GM12874 (cell line): ENCODE measurements around the gene DIP2A.

Experiments
- TF ChIP-seq, protein P1 (sequence below): IDR thresholded peaks from 2 replicates; pipeline ENCODE4 v1.5.1; 2011; ENCODE audit warnings: low read depth, mild to moderate bottlenecking, control low read depth, low read length, moderate library complexity; ENCODE audit not compliant: insufficient read depth

DIP2A gene

GRCh38 chr21:46456750-46457149 lies 1.9 kb upstream of the DIP2A start:
- TF ChIP-seq, protein P1, sequence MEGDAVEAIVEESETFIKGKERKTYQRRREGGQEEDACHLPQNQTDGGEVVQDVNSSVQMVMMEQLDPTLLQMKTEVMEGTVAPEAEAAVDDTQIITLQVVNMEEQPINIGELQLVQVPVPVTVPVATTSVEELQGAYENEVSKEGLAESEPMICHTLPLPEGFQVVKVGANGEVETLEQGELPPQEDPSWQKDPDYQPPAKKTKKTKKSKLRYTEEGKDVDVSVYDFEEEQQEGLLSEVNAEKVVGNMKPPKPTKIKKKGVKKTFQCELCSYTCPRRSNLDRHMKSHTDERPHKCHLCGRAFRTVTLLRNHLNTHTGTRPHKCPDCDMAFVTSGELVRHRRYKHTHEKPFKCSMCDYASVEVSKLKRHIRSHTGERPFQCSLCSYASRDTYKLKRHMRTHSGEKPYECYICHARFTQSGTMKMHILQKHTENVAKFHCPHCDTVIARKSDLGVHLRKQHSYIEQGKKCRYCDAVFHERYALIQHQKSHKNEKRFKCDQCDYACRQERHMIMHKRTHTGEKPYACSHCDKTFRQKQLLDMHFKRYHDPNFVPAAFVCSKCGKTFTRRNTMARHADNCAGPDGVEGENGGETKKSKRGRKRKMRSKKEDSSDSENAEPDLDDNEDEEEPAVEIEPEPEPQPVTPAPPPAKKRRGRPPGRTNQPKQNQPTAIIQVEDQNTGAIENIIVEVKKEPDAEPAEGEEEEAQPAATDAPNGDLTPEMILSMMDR: no peak

DNA sequence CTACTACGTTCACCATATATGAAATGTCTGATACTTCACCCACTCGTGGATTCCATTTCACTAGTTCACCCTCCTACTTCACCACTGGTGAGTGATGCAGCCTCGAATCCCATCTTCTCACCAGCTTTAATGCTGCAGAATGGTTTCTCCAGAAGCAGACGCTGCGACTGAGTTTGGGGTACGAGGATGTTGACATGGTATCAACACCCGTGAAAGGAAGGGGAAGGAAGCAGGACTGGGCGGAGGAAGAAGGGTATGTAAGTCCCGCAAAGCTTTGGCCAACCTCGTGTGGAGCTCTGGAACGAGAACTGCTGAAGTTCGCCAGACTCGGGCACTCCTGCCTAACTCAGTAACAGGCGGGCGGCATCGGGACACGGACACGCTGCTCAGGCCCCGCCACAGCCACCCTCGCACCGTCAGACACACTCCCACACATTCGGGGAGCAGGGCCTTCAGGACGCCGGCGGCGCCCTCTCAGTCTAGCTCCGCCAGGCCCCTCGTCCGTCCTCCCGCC lies 833 bp upstream of the DIP2A start:
- TF ChIP-seq, protein P1: no peak

DNA sequence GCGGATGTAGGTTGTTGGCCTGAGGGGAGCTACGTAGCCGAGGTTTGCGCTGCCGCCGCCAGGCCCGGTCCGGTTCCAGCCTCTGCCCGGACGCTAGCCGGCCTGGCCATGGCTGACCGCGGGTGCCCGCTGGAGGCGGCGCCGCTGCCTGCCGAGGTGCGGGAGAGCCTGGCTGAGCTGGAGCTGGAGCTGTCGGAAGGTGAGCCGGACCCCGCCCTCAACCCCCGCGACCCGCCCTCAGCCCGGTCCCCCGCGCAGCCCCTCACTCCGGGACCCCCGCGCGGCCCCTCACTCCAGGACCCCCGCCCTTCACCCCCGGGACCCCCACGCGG lies 299 bp downstream of the DIP2A start:
- TF ChIP-seq, protein P1: no peak

GRCh38 chr21:46459356-46460112 lies 843 bp downstream of the DIP2A start:
- TF ChIP-seq, protein P1: no peak

- TF ChIP-seq, protein P1: no peak
Observed at GRCh38 chr21:46461909-46462308, 3.2 kb downstream of the DIP2A start.

- TF ChIP-seq, protein P1: no peak
Observed at GRCh38 chr21:46465651-46466050, 7.0 kb downstream of the DIP2A start.

DNA sequence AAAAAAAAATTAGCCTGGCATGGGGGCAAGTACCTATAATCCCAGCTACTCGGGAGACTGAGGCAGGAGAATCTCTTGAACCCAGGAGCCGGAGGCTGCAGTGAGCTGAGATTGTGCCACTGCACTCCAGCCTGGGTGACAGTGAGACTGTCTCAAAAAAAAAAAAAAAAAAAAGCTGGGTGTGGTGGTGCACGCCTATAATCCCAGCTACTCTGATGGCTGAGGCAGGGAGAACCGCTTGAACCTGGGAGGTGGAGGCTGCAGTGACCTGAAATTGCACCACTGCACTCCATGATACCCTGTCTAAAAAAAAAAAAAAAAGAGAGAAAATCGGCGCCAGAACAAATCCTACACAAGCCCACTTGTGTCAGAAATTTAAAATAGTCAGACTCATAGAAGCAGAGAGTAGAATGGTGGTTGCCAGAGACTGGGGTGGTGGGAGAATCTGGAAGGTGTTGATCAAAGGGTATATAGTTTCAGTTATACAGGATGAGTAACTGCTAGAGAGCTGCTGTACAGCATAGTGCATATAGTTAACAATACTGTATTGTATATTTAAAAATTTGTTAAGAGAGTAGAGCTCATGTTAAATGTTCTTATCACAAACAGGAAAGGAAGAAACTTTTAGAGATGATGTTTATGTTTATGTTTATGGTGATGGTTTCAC lies 9.6 kb downstream of the DIP2A start:
- TF ChIP-seq, protein P1: no peak
